Neural progenitor cell (in vitro differentiated cells): Measurements from ENCODE around the gene ALDH1B1. TPM values are rescaled to one million over a fixed set of nuclear protein-coding genes. Genes with fewer than 3 reads are reported as not detected.
A peak's percentile ranks its signal among the peaks of the same experiment; 100 is the strongest.

Experiments
- DNase-seq: peaks from one replicate; pipeline ENCODE4 v3.0.0-alpha.2; 2016; ENCODE audit warnings: low spot score
- H2AFZ ChIP-seq: fragments of 200-600 bp; sonication (generic); replicated peaks from 2 replicates; pipeline ENCODE4 v1.6.1; 2016; ENCODE audit warnings: antibody characterized with exemption
- H3F3A ChIP-seq: fragments of 200-600 bp; sonication (generic); 2 replicates; pipeline ENCODE4 v1.6.1; 2016; ENCODE audit warnings: antibody characterized with exemption, low read depth
- H3K27ac ChIP-seq: fragments of 200-600 bp; sonication (generic); 2 replicates; pipeline ENCODE4 v1.5.1; 2016; ENCODE audit warnings: mild to moderate bottlenecking
- H3K27me3 ChIP-seq: fragments of 200-600 bp; sonication (generic); 2 replicates; pipeline ENCODE4 v1.6.1; 2016; ENCODE audit warnings: mild to moderate bottlenecking, moderate library complexity
- H3K36me3 ChIP-seq: fragments of 200-600 bp; sonication (generic); 2 replicates; pipeline ENCODE4 v1.5.1; 2016
- H3K4me1 ChIP-seq: fragments of 200-600 bp; sonication (generic); 2 replicates; pipeline ENCODE4 v1.6.1; 2016; ENCODE audit warnings: mixed run types
- H3K4me2 ChIP-seq: fragments of 200-600 bp; sonication (generic); 2 replicates; pipeline ENCODE4 v1.6.1; 2016
- H3K4me3 ChIP-seq: fragments of 200-600 bp; sonication (generic); 2 replicates; pipeline ENCODE4 v1.5.1; 2016
- H3K79me2 ChIP-seq: fragments of 200-600 bp; sonication (generic); 2 replicates; pipeline ENCODE4 v1.6.1; 2016; ENCODE audit warnings: low read depth
- H3K9ac ChIP-seq: fragments of 200-600 bp; sonication (generic); 2 replicates; pipeline ENCODE4 v1.6.1; 2016
- H3K9me3 ChIP-seq: fragments of 200-600 bp; sonication (generic); 2 replicates; pipeline ENCODE4 v1.5.1; 2016; ENCODE audit warnings: low read depth
- H4K20me1 ChIP-seq: fragments of 200-600 bp; sonication (generic); 2 replicates; pipeline ENCODE4 v1.6.1; 2016; ENCODE audit warnings: low read depth
- H3K27ac Mint-ChIP-seq: 3 replicates; pipeline ENCODE4 v1.8.0; 2021; ENCODE audit warnings: mixed read lengths
- H3K27me3 Mint-ChIP-seq: 2 replicates; pipeline ENCODE4 v1.8.0; 2022; ENCODE audit warnings: low read depth, mild to moderate bottlenecking, inconsistent platforms, moderate library complexity, mixed read lengths; ENCODE audit not compliant: insufficient read depth
- H3K36me3 Mint-ChIP-seq: 3 replicates; pipeline ENCODE4 v1.8.0; 2021; ENCODE audit warnings: mixed read lengths
- H3K4me1 Mint-ChIP-seq: 3 replicates; pipeline ENCODE4 v1.8.0; 2021; ENCODE audit warnings: mixed read lengths
- H3K4me3 Mint-ChIP-seq: 3 replicates; pipeline ENCODE4 v1.8.0; 2021; ENCODE audit warnings: mild to moderate bottlenecking, moderate library complexity, mixed read lengths
- H3K9me3 Mint-ChIP-seq: 3 replicates; pipeline ENCODE4 v1.8.0; 2020; ENCODE audit warnings: mixed read lengths
- CTCF ChIP-seq: fragments of 200-600 bp; sonication (generic); IDR thresholded peaks from 2 replicates; pipeline ENCODE4 v1.5.1; 2017; ENCODE audit warnings: antibody characterized with exemption, mild to moderate bottlenecking
- EZH2 ChIP-seq: fragments of 200-600 bp; sonication (generic); IDR thresholded peaks from 2 replicates; pipeline ENCODE4 v1.6.1; 2017; ENCODE audit warnings: antibody characterized with exemption, mild to moderate bottlenecking, moderate library complexity
- EZH2phosphoT487 ChIP-seq: fragments of 200-600 bp; sonication (generic); IDR thresholded peaks from 2 replicates; pipeline ENCODE4 v1.6.1; 2017; ENCODE audit warnings: antibody characterized with exemption
- total RNA-seq: library from RNA; depleted of rRNA; stranded (reverse); fragments of >200 nt; gene quantifications from 2 replicates; pipeline ENCODE4 v1.2.3, GENCODE V29; 2015; ENCODE audit warnings: low replicate concordance

Gene ALDH1B1
- total RNA-seq, 1 donor from 2014 or later = 32.9 TPM

GRCh38 chr9:38359689-38360385 is 32.7 kb upstream of the ALDH1B1 start:
- no peak overlapping the region for H3K9ac ChIP-seq
- no peaks in the 10 kb centered on the region for H3K9me3 Mint-ChIP-seq
- peaks cover 23% of the 10 kb centered on the region for H3K4me1 ChIP-seq
- H2AFZ ChIP-seq = no peak overlapping the region
- H3K9me3 ChIP-seq = no peaks in the 10 kb centered on the region
- H3K79me2 ChIP-seq = no peaks in the 10 kb centered on the region
- H4K20me1 ChIP-seq = no peaks in the 10 kb centered on the region
- no peak for DNase-seq
- H3K27me3 Mint-ChIP-seq = peaks cover 13% of the 10 kb centered on the region
- H3K4me3 Mint-ChIP-seq = peak overlapping the region; percentile 33
- H3K4me2 ChIP-seq = no peak overlapping the region
- no peaks in the 10 kb centered on the region for H3K36me3 Mint-ChIP-seq
- H3F3A ChIP-seq = no peaks in the 10 kb centered on the region
- no peak for TF ChIP-seq CTCF
- no peak for TF ChIP-seq EZH2phosphoT487
- no peak for TF ChIP-seq EZH2
- no peaks in the 10 kb centered on the region for H3K27me3 ChIP-seq
- H3K27ac Mint-ChIP-seq = peak overlapping the region; percentile 89
- no peak overlapping the region for H3K27ac ChIP-seq
- no peaks in the 10 kb centered on the region for H3K36me3 ChIP-seq
- H3K4me3 ChIP-seq = no peak overlapping the region
- peaks cover 56% of the 10 kb centered on the region for H3K4me1 Mint-ChIP-seq

GRCh38 chr9:38360839-38361472 is 31.5 kb upstream of the ALDH1B1 start:
- H3K4me1 Mint-ChIP-seq = peaks cover 52% of the 10 kb centered on the region
- Histone ChIP-seq H3K27ac (no peak overlapping the region), H3F3A (no peaks in the 10 kb centered on the region), H3K4me3 (no peak overlapping the region), H2AFZ (no peak overlapping the region), H3K9me3 (no peaks in the 10 kb centered on the region), H3K36me3 (no peaks in the 10 kb centered on the region), H3K9ac (no peak overlapping the region), H4K20me1 (no peaks in the 10 kb centered on the region), H3K79me2 (no peaks in the 10 kb centered on the region), H3K27me3 (no peaks in the 10 kb centered on the region), H3K4me2 (no peak overlapping the region), H3K4me1 (peaks cover 15% of the 10 kb centered on the region)
- peak overlapping the region; percentile 43 for H3K27ac Mint-ChIP-seq
- H3K9me3 Mint-ChIP-seq = no peaks in the 10 kb centered on the region
- peak overlapping the region; percentile 36 for H3K4me3 Mint-ChIP-seq
- no peak for TF ChIP-seq EZH2
- no peak for TF ChIP-seq CTCF
- no peak for TF ChIP-seq EZH2phosphoT487
- DNase-seq = no peak
- no peaks in the 10 kb centered on the region for H3K36me3 Mint-ChIP-seq
- peaks cover 13% of the 10 kb centered on the region for H3K27me3 Mint-ChIP-seq

- H3K9ac ChIP-seq = no peak overlapping the region
- Mint-ChIP-seq H3K27me3 (peaks cover 13% of the 10 kb centered on the region), H3K36me3 (no peaks in the 10 kb centered on the region), H3K27ac (no peak overlapping the region), H3K9me3 (no peaks in the 10 kb centered on the region), H3K4me3 (no peak overlapping the region), H3K4me1 (peaks cover 51% of the 10 kb centered on the region)
- H4K20me1 ChIP-seq = no peaks in the 10 kb centered on the region
- H3K4me1 ChIP-seq = peaks cover 15% of the 10 kb centered on the region
- no peak overlapping the region for H2AFZ ChIP-seq
- H3K4me3 ChIP-seq = no peak overlapping the region
- no peaks in the 10 kb centered on the region for H3K36me3 ChIP-seq
- H3K9me3 ChIP-seq = no peaks in the 10 kb centered on the region
- TF ChIP-seq EZH2 = no peak
- TF ChIP-seq CTCF = no peak
- no peak for TF ChIP-seq EZH2phosphoT487
- no peak overlapping the region for H3K4me2 ChIP-seq
- no peaks in the 10 kb centered on the region for H3K79me2 ChIP-seq
- H3K27me3 ChIP-seq = no peaks in the 10 kb centered on the region
- H3K27ac ChIP-seq = no peak overlapping the region
- H3F3A ChIP-seq = no peaks in the 10 kb centered on the region
- peak; percentile 22 for DNase-seq
Measured at GRCh38 chr9:38361473-38361850, 31.0 kb upstream of the ALDH1B1 start.
